ENCODE data around the gene BCR.

BCR gene

GRCh38 chr22:23177197-23177596 is 3.1 kb upstream of the BCR start:
- no peak for DNase-seq

DNA sequence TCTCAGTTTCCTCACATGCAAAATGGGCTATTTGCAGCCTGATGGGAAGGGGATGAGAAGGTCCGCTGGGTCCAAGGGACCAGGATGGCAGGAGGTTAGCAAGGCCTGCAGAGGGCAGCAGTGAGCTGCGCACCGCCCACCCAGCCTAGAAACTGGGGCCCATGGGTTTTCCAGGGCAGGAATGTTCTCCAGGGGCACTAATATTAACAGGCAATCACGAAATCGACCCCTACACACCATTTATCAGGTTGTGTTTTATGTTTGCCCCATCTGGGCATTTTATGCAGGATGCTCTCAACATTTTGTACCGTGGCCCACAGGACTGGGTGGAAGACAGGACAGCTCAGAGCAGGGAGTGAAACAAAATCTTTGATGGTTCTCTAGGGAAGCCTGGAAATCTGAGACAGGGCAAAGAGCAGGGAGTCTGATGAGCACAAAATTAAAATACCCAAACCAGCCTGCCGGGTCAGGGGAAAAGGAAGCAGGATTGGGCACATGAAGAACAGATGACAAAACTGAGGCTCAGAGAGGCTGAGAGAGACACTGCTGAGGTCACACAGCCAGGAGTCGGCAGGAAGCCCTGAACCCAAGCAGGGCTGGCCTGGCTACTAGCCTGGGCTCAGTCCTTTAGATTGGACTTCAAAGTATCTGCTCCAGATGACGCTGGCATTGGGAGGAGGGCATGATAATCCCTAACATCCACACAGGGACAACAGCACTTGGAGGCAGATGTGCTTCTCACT is 1.6 kb upstream of the BCR start:
- peak; percentile 67 for DNase-seq

GRCh38 chr22:23179381-23180299 is 669 bp upstream of the BCR start:
- DNase-seq = peak; percentile 22

- DNase-seq = peak; percentile 17
Observed at GRCh38 chr22:23180893-23181720, 798 bp downstream of the BCR start.

DNA sequence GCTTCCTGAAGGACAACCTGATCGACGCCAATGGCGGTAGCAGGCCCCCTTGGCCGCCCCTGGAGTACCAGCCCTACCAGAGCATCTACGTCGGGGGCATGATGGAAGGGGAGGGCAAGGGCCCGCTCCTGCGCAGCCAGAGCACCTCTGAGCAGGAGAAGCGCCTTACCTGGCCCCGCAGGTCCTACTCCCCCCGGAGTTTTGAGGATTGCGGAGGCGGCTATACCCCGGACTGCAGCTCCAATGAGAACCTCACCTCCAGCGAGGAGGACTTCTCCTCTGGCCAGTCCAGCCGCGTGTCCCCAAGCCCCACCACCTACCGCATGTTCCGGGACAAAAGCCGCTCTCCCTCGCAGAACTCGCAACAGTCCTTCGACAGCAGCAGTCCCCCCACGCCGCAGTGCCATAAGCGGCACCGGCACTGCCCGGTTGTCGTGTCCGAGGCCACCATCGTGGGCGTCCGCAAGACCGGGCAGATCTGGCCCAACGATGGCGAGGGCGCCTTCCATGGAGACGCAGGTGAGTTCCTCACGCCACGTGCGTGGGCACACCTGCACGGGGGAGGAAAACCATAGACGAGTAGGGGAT is 1.5 kb downstream of the BCR start:
- no peak for DNase-seq

GRCh38 chr22:23182309-23183060 is 2.2 kb downstream of the BCR start:
- DNase-seq = peak; percentile 82

DNA sequence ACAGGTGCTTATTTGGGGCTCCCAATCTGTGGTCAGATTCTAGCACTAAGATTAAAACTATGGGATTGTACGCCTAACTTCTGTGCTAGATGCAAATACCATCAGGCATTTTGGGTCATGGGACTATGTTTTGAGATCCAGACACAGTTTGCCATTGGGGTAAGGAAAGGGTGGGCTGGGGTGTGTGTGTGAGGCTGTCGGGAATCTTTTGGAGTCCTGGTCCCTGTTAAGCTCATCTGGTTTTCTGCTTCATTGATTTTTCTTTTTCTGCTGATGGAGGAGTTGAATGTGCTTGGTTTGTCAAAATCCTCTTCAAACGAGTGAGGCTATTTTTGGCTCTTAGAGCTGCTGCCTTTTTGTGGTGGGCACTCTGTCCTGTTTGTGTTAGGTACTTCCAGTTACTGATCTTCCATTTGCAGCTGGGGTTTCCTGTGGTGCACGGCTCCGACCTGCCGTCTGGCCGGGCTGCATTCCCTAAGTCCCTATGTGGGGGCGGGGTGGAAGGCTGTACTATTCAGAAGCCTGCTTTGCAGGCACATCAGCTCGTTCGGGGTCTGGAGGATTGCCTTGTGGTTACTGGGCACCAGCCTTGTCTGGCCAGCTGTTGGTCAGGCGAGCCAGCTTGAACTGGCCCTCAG is 2.9 kb downstream of the BCR start:
- DNase-seq = no peak

DNA sequence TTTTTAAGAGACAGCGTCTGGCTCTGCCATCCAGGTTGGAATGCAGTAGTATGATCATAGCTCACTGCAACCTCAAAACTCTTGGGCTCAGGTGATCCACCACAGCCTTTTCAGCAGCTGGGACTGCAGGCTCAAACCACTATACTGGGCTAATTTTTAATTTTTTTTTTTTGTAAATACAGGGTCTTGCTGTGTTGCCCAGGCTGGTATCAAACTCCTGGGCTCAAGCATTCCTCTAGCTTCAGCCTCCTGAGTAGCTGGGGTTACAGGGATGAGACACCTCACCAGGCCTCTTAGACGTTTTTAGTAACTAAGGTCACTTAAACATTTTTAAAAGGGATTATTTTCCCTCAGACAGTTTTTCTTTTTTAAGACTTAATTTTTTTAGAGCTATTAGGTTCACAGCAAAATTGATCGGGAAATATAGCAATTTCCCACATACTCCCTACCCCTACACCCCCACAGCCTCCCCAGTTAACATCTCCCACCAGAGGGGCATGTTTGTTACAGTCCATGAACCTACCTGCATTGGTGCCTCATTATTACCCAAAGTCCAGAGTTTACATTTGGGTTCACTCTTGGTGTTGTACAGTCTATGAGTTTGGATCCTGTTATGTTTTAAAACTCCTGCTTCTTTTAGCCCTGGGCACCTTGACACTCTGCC is 3.9 kb downstream of the BCR start:
- DNase-seq = no peak

DNA sequence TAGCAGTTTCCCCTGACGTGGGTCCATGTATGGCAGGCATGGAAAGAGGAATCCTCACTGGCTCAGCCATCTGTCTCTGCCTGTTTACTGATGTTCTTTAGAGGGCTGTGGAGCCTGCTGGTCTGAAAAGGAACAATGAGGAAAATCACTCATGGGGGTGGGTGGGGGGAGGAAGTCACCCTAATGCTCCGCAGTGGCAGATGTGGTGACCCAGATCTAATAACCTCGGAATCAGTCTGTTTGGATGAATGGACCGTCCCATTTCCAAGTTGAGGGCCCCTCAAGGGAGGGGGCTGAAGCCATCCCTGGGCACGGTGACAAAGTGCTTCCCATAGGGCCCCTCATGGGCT is 4.4 kb downstream of the BCR start:
- no peak for DNase-seq

GRCh38 chr22:23187211-23187610 is 6.9 kb downstream of the BCR start:
- DNase-seq = no peak

DNA sequence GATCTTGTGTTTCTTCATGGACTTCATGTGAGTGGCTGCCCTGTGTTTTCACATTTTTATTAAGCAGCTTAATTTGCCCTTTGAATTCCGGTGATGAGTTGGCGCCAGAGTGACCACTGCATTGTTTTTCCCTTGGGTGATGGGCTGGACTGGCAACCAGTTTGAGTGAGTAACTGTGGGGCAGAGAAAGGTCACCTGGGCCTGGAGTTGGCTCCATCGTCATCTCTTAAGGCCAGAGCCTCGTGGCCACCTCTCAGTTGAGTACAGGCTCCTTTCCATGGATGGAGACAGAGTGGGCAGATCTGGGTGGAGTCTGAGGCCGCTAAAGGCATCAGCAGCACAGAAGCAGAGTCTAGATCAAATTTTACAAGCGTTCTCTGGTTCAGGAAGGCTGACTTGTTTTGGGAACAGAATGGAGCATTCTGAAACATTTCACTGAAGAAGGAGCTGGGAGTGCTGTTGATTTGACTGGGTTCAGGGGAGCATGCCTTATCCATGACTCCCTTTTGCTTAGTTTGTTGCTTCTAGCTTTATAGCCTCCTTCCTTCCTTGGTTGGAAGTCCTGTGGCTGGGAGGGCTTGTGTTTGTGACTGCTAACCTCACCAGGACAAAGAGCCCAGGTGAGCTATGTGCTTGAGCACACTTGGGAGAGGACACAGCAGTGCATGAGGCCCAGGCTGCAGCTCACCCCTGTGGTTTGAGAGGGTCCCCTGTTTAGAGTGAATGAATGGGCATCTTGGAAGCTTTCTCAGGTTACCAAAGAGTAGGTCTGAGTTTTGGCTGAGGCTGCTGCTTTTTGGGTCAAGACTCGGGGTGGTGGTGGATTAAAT is 7.8 kb downstream of the BCR start:
- no peak for DNase-seq

DNA sequence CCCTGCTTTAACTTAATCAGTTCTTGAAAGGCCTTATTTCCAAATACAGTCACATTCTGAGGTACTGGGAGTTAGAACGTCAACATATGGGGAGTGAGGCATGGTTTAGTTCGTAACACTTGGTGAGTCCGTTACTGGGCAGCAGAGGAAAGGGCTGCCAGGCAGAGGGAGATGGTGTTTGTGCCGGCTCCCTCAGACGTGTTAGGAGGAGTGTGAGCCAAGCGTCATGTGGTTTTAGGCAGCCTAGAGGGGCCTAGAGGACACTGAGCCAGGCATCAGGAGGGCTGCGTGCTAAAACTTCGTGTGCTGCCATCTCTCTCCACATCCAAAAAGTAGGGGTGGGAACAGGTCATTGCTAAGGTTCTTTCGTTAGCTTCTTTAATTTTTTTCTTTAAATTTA is 10.2 kb downstream of the BCR start:
- DNase-seq = no peak

GRCh38 chr22:23192133-23192532 is 11.8 kb downstream of the BCR start:
- no peak for DNase-seq

- DNase-seq = no peak
Observed at GRCh38 chr22:23192558-23192957, 12.2 kb downstream of the BCR start.

DNA sequence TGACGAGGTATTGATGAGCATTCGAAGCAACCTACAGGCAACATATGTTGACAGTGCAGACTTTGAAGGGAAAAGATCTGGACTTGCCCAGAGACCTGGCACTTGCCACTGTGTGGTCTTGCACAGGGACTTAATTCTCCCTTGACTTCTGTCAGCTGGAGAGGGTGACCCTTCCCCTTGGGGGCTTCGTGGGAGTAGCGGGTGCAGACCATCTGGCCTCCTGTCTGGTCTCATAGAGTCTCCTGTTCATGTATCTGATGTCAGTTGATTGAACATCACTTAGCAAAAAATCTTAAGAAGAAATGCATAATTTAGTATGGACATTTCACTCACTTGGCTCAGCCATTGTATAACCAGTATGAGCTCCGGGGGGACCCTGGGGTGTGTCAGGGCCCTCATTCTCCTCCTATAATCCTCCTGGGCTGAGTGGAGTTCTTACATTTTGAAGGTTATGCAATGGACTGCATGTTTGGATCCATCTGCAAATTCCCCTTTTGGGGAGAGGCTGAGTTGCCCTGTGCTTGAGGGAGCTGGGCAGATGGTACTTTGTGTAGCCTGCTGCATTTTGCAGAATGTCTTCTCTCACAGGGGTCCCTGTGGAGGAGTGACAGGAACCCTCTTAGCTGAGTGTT is 13.0 kb downstream of the BCR start:
- DNase-seq = no peak

- no peak for DNase-seq
Observed at GRCh38 chr22:23193882-23194281, 13.6 kb downstream of the BCR start.

- DNase-seq = no peak
Observed at GRCh38 chr22:23196165-23196564, 15.9 kb downstream of the BCR start.

GRCh38 chr22:23197836-23198235 is 17.5 kb downstream of the BCR start:
- no peak for DNase-seq

- no peak for DNase-seq
Observed at GRCh38 chr22:23199159-23199558, 18.9 kb downstream of the BCR start.

- no peak for DNase-seq
Observed at GRCh38 chr22:23200898-23201297, 20.6 kb downstream of the BCR start.
